Karpas-422 (cell line): ENCODE measurements around the gene SPNS2. TPM values are rescaled to one million over a fixed set of nuclear protein-coding genes. Genes with fewer than 3 reads are reported as not detected.

Source experiments
- DNase-seq: peaks from one replicate; pipeline ENCODE4 v3.0.0-alpha.2; 2015
- H2AFZ ChIP-seq: fragments of 200-600 bp; sonication (generic); 2 replicates; pipeline ENCODE4 v1.6.1; 2014; ENCODE audit warnings: antibody characterized with exemption, low read length, mixed read lengths
- H3K27ac ChIP-seq: fragments of 200-600 bp; sonication (generic); 2 replicates; pipeline ENCODE4 v1.5.1; 2014; ENCODE audit warnings: mild to moderate bottlenecking, low read length, moderate library complexity
- H3K27me3 ChIP-seq: fragments of 200-600 bp; sonication (generic); 2 replicates; pipeline ENCODE4 v1.6.1; 2014; ENCODE audit warnings: low read length, mixed read lengths
- H3K36me3 ChIP-seq: fragments of 200-600 bp; sonication (generic); 2 replicates; pipeline ENCODE4 v1.6.1; 2014; ENCODE audit warnings: low read length, mixed read lengths; ENCODE audit not compliant: insufficient read depth
- H3K4me1 ChIP-seq: fragments of 200-600 bp; sonication (generic); 2 replicates; pipeline ENCODE4 v1.6.1; 2014; ENCODE audit warnings: mild to moderate bottlenecking, low read length, mixed read lengths
- H3K4me2 ChIP-seq: fragments of 200-600 bp; sonication (generic); 2 replicates; pipeline ENCODE4 v1.6.1; 2014; ENCODE audit warnings: low read length, low read depth, mild to moderate bottlenecking; ENCODE audit not compliant: poor library complexity, severe bottlenecking
- H3K4me3 ChIP-seq: fragments of 200-600 bp; sonication (generic); 2 replicates; pipeline ENCODE4 v1.5.1; 2014; ENCODE audit warnings: mild to moderate bottlenecking, antibody characterized with exemption, low read length, mixed read lengths
- H3K79me2 ChIP-seq: fragments of 200-600 bp; sonication (generic); 2 replicates; pipeline ENCODE4 v1.6.1; 2014; ENCODE audit warnings: mild to moderate bottlenecking, low read length, mixed read lengths
- H3K9ac ChIP-seq: fragments of 200-600 bp; sonication (generic); 2 replicates; pipeline ENCODE4 v1.6.0; 2014; ENCODE audit warnings: low read length
- H3K9me2 ChIP-seq: fragments of 200-600 bp; sonication (generic), shearing (Covaris generic); replicated peaks from 2 replicates; pipeline ENCODE4 v1.6.0; 2014; ENCODE audit warnings: mild to moderate bottlenecking, low read length, moderate library complexity; ENCODE audit not compliant: insufficient read depth
- H3K9me3 ChIP-seq: fragments of 300-700, 200-600 bp; sonication (generic); 2 replicates; pipeline ENCODE4 v1.6.1; 2014; ENCODE audit warnings: low read length, mixed read lengths
- H4K20me1 ChIP-seq: fragments of 200-600 bp; sonication (generic); 2 replicates; pipeline ENCODE4 v1.6.1; 2014; ENCODE audit warnings: mild to moderate bottlenecking, antibody characterized with exemption, low read length, low read depth; ENCODE audit not compliant: insufficient read depth
- total RNA-seq: library from RNA; depleted of rRNA; stranded (reverse); fragments of >200 nt; shearing (Covaris generic); gene quantifications from 2 replicates; pipeline ENCODE4 v1.2.3, GENCODE V29; 2014; ENCODE audit warnings: low replicate concordance

Gene SPNS2
- total RNA-seq, 1 experiment from 2014 or later = not detected

DNA sequence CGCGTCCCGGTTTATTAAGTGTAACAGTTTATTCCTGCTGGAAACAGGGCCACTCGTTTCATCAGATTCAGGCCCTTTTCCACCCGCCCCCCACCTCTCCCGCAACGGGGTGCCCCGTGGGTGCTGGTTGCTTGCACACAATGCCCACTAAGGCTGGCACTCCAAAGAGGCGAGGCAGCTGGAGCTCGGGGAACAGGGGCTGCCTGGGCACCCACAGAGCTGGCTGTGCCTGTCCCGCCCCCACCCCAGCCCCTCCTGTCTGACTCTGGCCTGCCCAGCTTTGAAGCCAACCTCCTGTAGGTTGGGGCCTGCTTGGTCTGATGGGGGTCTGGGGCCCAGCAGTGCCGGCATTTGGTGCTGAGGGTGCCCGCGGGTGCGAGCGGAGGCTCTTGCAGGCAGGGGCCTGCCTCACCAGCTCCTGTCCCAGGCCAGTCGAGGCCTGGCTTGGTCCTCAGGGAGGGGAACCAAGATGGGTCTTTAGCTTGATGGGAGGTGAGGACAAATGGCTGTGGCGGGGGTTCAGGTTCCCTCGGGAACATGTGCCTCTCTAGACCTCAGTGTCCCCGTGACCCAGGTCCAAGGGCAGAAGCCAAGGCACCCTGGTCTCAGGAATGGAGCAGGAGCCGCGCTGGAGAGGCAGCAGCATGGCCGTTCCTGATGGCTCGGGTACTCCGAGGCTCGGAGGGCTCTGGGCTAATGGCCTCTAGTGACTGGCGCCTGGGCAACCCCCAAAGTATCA, 36.4 kb downstream of the SPNS2 start:
- Histone ChIP-seq H3K4me3 (no peak overlapping the region), H3K4me2 (no peak overlapping the region), H4K20me1 (peaks cover 17% of the 10 kb centered on the region; the same call in 1 of the 2 replicates), H3K36me3 (peaks cover 3% of the 10 kb centered on the region; the same call in 1 of the 2 replicates), H3K79me2 (no peaks in the 10 kb centered on the region), H3K27me3 (no peaks in the 10 kb centered on the region), H3K9me3 (no peaks in the 10 kb centered on the region), H2AFZ (no peak overlapping the region), H3K9ac (no peak overlapping the region), H3K9me2 (no peaks in the 10 kb centered on the region), H3K27ac (no peak overlapping the region), H3K4me1 (no peaks in the 10 kb centered on the region)
- peak; percentile 70 for DNase-seq

- Histone ChIP-seq H3K4me2 (no peak overlapping the region), H3K27ac (no peak overlapping the region), H2AFZ (no peak overlapping the region), H3K9ac (no peak overlapping the region), H4K20me1 (peaks cover 20% of the 10 kb centered on the region; the same call in 1 of the 2 replicates), H3K4me1 (no peaks in the 10 kb centered on the region), H3K36me3 (peaks cover 3% of the 10 kb centered on the region; the same call in 1 of the 2 replicates), H3K9me2 (no peaks in the 10 kb centered on the region), H3K79me2 (no peaks in the 10 kb centered on the region), H3K9me3 (no peaks in the 10 kb centered on the region), H3K27me3 (no peaks in the 10 kb centered on the region), H3K4me3 (no peak overlapping the region)
- DNase-seq = no peak
These were observed 37.1 kb downstream of the SPNS2 start for GRCh38 chr17:4535667-4536258.

GRCh38 chr17:4536259-4536741, 37.6 kb downstream of the SPNS2 start:
- Histone ChIP-seq H3K9ac (no peak overlapping the region), H3K79me2 (no peaks in the 10 kb centered on the region), H3K9me3 (no peaks in the 10 kb centered on the region), H3K4me1 (no peaks in the 10 kb centered on the region), H3K4me3 (no peak overlapping the region), H3K9me2 (no peaks in the 10 kb centered on the region), H3K27ac (no peak overlapping the region), H3K27me3 (no peaks in the 10 kb centered on the region), H2AFZ (no peak overlapping the region), H4K20me1 (peaks cover 21% of the 10 kb centered on the region; the same call in 1 of the 2 replicates), H3K4me2 (no peak overlapping the region), H3K36me3 (peaks cover 4% of the 10 kb centered on the region; the same call in 1 of the 2 replicates)
- DNase-seq = peak; percentile 58

- Histone ChIP-seq H3K4me3 (no peak overlapping the region), H3K9me3 (no peaks in the 10 kb centered on the region), H3K79me2 (no peaks in the 10 kb centered on the region), H4K20me1 (peaks cover 23% of the 10 kb centered on the region; the same call in 1 of the 2 replicates), H3K4me2 (no peak overlapping the region), H3K27me3 (no peaks in the 10 kb centered on the region), H3K27ac (no peak overlapping the region), H3K36me3 (peaks cover 9% of the 10 kb centered on the region; the same call in 1 of the 2 replicates), H3K4me1 (no peaks in the 10 kb centered on the region), H3K9ac (no peak overlapping the region), H2AFZ (no peak overlapping the region), H3K9me2 (no peaks in the 10 kb centered on the region)
- no peak for DNase-seq
These were observed 38.2 kb downstream of the SPNS2 start for GRCh38 chr17:4536742-4537411.

DNA sequence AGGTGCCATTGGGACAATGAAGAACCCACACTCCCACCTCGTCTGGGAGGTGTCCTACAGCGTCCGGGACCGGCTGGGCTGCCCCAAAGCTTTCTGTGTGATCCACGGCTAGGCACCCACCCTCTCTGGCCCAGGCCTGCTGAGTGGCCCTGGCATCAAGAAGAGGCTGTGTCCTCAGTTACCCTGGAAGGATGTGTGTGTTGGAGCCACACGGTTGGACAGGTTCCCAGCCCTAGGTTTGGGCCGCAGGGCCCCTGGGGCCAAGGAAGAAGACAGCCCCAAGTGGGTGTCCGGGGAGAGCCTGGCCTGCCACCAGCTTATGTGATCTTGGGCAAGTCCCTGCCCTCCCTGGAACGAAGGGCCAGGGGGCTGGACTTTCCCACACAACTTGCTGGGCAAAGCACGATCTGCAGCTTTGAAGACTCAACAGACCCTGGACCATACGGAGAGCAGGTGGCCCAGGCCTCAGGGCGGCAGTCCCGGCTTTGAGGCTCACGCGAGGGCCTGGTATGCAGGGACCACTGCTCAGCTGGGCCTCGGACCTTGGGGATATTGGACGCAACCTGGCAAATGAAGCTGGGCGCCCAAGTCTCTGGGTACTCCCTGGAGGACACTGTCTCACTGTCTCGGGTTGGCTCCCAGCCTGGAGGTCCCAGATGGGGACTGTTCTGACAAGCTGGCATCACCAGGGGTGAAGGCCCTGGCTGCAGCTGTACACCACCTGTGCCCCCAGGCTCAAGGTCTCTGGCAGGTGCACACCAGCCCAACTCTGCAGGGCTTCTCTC, 39.0 kb downstream of the SPNS2 start:
- no peaks in the 10 kb centered on the region for H3K27me3 ChIP-seq
- H4K20me1 ChIP-seq = peaks cover 23% of the 10 kb centered on the region; the same call in 1 of the 2 replicates
- H3K9me2 ChIP-seq = no peaks in the 10 kb centered on the region
- peaks cover 12% of the 10 kb centered on the region; the same call in 1 of the 2 replicates for H3K36me3 ChIP-seq
- no peak for DNase-seq
- no peak overlapping the region for H3K27ac ChIP-seq
- H3K9ac ChIP-seq = no peak overlapping the region
- no peaks in the 10 kb centered on the region for H3K9me3 ChIP-seq
- H3K4me3 ChIP-seq = no peak overlapping the region
- no peak overlapping the region for H2AFZ ChIP-seq
- no peak overlapping the region for H3K4me2 ChIP-seq
- H3K4me1 ChIP-seq = no peaks in the 10 kb centered on the region
- H3K79me2 ChIP-seq = no peaks in the 10 kb centered on the region

DNA sequence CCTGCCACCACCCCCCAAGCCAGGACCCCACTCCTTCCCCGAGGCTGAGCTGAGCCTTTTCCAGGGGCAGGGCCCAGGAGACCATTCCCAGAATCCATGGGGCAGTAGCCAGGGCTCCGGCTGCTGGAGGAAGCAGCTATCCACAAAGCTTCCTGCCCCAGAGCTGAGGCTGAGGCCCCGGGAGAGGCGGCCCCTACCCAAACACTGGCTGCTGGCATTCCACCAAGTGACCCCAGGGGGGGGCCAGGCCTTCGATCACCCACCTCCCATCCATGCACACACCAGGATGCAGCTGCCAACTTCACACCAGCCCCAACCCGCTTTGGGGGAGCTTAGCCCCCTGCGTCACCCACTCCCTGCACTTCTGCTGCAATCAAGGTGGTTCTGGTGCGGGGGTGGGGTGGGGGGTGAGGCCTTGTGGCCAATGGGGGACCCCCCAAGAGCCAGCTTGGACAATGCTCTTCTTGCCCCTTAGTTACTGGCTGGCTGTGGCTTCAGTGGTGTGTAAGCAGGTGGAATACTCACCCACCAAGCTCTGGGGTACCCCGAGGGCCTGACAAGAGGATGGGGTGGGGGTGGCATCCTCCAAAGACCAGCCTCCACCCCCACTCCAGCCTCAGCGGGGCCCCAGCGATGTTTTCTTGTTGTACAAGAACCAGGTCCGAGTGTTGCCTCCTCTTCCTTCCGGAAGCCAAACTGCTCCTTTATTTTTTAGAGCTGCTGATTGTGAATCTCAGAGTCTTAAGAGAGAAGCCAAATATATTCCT, 39.7 kb downstream of the SPNS2 start:
- H2AFZ ChIP-seq = no peak overlapping the region
- DNase-seq = no peak
- H3K9ac ChIP-seq = no peak overlapping the region
- H3K27me3 ChIP-seq = no peaks in the 10 kb centered on the region
- no peaks in the 10 kb centered on the region for H3K79me2 ChIP-seq
- no peak overlapping the region for H3K4me2 ChIP-seq
- no peak overlapping the region for H3K27ac ChIP-seq
- H3K36me3 ChIP-seq = peaks cover 12% of the 10 kb centered on the region; the same call in 1 of the 2 replicates
- no peaks in the 10 kb centered on the region for H3K4me1 ChIP-seq
- no peaks in the 10 kb centered on the region for H3K9me2 ChIP-seq
- no peaks in the 10 kb centered on the region for H3K9me3 ChIP-seq
- H3K4me3 ChIP-seq = no peak overlapping the region
- H4K20me1 ChIP-seq = peaks cover 26% of the 10 kb centered on the region; the same call in 1 of the 2 replicates

DNA sequence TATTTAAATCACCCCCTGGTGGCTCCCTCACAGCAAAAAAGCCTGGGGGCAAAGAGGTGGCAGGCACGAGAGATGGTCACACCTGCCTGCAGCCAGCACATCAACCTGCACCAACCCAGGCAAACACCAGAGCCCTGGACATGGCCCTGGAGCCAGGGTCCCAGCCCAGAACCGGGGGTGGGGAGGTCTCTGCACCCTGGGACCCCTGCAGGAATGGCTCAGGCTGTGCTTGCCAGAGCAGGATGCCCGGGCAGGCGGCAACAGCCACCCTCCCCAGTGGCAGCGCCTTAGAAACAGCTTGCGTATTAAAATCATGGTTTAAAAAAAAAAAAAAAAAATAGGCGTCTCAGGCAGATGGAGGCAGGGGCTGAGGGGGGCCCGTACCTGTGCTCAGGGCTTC, 40.3 kb downstream of the SPNS2 start:
- Histone ChIP-seq H3K9me3 (no peaks in the 10 kb centered on the region), H3K27me3 (no peaks in the 10 kb centered on the region), H3K9ac (no peak overlapping the region), H3K4me3 (no peak overlapping the region), H4K20me1 (peaks cover 26% of the 10 kb centered on the region; the same call in 1 of the 2 replicates), H3K9me2 (no peaks in the 10 kb centered on the region), H3K79me2 (no peaks in the 10 kb centered on the region), H2AFZ (no peak overlapping the region), H3K27ac (no peak overlapping the region), H3K36me3 (peaks cover 12% of the 10 kb centered on the region; the same call in 1 of the 2 replicates), H3K4me2 (no peak overlapping the region), H3K4me1 (no peaks in the 10 kb centered on the region)
- no peak for DNase-seq
